Measurements from ENCODE around the gene PRPF8. TPM values are rescaled to one million over a fixed set of nuclear protein-coding genes. Genes with fewer than 3 reads are reported as not detected.

The PRPF8 gene
- total and polyA plus RNA-seq, 2 experiments from 2014 or later: 72.2 to 93.8 TPM

DNA sequence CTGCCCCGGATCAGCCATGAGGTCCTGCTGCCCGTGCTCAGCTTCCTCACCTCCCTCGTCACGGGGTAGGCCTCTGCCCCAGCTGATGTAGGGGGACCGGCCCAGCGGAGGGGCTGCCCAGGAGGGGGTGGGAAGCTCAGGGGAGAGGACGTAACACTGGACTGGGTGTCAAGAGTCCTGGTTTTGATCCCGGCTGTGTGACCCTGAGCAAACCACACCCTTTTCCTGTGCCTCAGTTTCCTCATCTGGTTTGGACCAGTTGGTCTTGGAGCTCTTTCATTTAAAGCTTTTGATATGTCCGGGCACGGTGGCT, 46.5 kb upstream of the PRPF8 start:
- peak overlapping the region; percentile 67 for H3K9ac ChIP-seq
- no peaks in the 10 kb centered on the region for H3K9me2 ChIP-seq (ENCODE audit: insufficient read depth)
- no peak for TF ChIP-seq EZH2 (IDR thresholded peaks at IDR 0.05; ENCODE audit: insufficient read depth, poor library complexity, severe bottlenecking)
- TF ChIP-seq EZH2phosphoT487 (IDR thresholded peaks at IDR 0.05; ENCODE audit: insufficient read depth, low read depth): no peak
- no peaks in the 10 kb centered on the region for H4K20me1 ChIP-seq (ENCODE audit: insufficient read depth)
- in situ Hi-C loops (cut with MboI): no loop called here
- DNase-seq: no peak
- H3K27me3 ChIP-seq (replicated peaks; ENCODE audit: insufficient read depth): no peaks in the 10 kb centered on the region
- 31 to 38% methylated on average over 10 of the region's 10 CpGs for WGBS, 2 experiments (ENCODE audit: low coverage in 1 of 2, low lambda C conversion rate in 2 of 2, missing lambda C conversion rate in 2 of 2)
- H3K4me1 ChIP-seq (ENCODE audit: insufficient read depth): peaks cover 11% of the 10 kb centered on the region; the same call in 1 of the 2 replicates
- H3K79me2 ChIP-seq (ENCODE audit: insufficient read depth): peaks cover 9% of the 10 kb centered on the region; the same call in 1 of the 2 replicates
- no peaks in the 10 kb centered on the region for H3K9me3 ChIP-seq (ENCODE audit: low read depth)
- H3K36me3 ChIP-seq (ENCODE audit: low read depth): no peaks in the 10 kb centered on the region
- no peak overlapping the region for H3K4me3 ChIP-seq
- no peak overlapping the region for H2AFZ ChIP-seq
- peak overlapping the region; percentile 10 for H3K4me2 ChIP-seq (ENCODE audit: unreplicated experiment)
- peaks cover 7% of the 10 kb centered on the region; the same call in 1 of the 2 replicates for H3F3A ChIP-seq (ENCODE audit: insufficient read depth)
- no peak overlapping the region for H3K27ac ChIP-seq

DNA sequence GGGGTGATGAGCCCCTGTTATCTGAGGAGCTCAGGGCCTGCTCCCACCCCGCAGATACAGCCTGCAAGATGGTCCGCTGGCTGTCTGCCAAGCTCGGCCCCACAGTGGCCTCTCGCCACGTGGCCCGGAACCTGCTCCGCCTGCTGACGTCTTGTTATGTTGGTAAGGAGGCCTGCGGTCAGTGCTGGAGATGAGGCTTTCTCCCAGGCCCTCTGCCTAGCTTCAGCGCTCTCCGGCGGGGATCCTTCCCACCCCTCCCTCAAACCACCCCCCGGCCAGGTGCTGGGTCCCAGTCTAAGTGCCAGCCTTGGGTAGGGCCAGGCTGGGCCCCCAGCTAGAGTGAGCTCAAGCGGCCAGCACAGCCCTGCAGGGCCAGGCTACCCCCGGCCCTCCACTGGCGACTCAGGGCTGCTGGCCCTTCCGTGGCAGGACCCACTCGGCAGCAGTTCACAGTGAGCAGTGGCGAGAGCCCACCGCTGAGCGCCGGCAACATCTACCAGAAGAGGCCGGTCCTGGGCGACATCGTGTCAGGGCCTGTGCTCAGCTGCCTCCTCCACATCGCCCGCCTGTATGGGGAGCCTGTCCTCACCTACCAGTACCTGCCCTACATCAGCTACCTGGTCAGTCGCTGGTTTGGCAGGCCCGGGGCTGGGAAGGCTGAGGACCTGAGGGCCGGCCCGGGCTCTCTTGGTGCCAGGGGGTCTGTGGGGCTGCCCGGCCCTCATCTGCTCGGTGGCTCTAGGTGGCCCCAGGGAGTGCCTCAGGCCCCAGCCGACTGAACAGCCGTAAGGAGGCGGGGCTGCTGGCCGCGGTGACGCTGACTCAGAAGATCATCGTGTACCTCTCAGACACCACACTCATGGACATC, 45.9 kb upstream of the PRPF8 start:
- Histone ChIP-seq H3K4me2 (ENCODE audit: unreplicated experiment) (peak overlapping the region; percentile 10), H3K4me1 (ENCODE audit: insufficient read depth) (peaks cover 10% of the 10 kb centered on the region; the same call in 1 of the 2 replicates), H3K27ac (peak overlapping the region; percentile 48), H4K20me1 (ENCODE audit: insufficient read depth) (no peaks in the 10 kb centered on the region), H2AFZ (no peak overlapping the region), H3K9ac (peak overlapping the region; percentile 67), H3K9me3 (ENCODE audit: low read depth) (no peaks in the 10 kb centered on the region), H3F3A (ENCODE audit: insufficient read depth) (peaks cover 7% of the 10 kb centered on the region; the same call in 1 of the 2 replicates), H3K9me2 (ENCODE audit: insufficient read depth) (no peaks in the 10 kb centered on the region), H3K27me3 (replicated peaks; ENCODE audit: insufficient read depth) (no peaks in the 10 kb centered on the region), H3K4me3 (no peak overlapping the region), H3K36me3 (ENCODE audit: low read depth) (no peaks in the 10 kb centered on the region), H3K79me2 (ENCODE audit: insufficient read depth) (peaks cover 15% of the 10 kb centered on the region)
- no peak for TF ChIP-seq EZH2phosphoT487 (IDR thresholded peaks at IDR 0.05; ENCODE audit: insufficient read depth, low read depth)
- TF ChIP-seq EZH2 (IDR thresholded peaks at IDR 0.05; ENCODE audit: insufficient read depth, poor library complexity, severe bottlenecking): no peak
- in situ Hi-C loops (cut with MboI): no loop called here
- DNase-seq: peak; percentile 93
- 52 to 57% methylated on average over 32 to 36 of the region's 40 CpGs for WGBS, 2 experiments (ENCODE audit: low coverage in 1 of 2, low lambda C conversion rate in 2 of 2, missing lambda C conversion rate in 2 of 2)

DNA sequence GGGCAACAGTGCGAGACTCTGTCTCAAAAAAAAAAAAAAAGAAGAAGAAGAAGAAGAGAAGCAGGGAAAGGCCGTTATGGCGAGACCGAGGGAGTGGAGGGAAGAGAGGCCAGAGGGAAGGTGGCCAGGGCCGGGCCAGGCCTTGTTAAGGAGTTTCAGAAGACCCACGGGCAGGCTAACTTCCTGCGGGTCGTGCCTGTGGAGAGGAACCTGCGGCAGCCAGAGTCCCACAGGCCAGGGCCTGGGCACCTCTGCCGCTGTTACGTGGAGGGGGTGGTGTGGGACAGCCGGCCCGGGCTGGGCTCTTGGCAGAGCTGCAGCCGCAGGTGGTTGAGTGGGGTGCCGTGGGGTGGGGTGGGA, 45.3 kb upstream of the PRPF8 start:
- Histone ChIP-seq H3F3A (ENCODE audit: insufficient read depth) (peaks cover 7% of the 10 kb centered on the region; the same call in 1 of the 2 replicates), H3K9ac (no peak overlapping the region), H3K9me2 (ENCODE audit: insufficient read depth) (no peaks in the 10 kb centered on the region), H3K4me1 (ENCODE audit: insufficient read depth) (peaks cover 10% of the 10 kb centered on the region; the same call in 1 of the 2 replicates), H3K27ac (no peak overlapping the region), H3K27me3 (replicated peaks; ENCODE audit: insufficient read depth) (no peaks in the 10 kb centered on the region), H3K79me2 (ENCODE audit: insufficient read depth) (peaks cover 21% of the 10 kb centered on the region), H2AFZ (no peak overlapping the region), H3K4me2 (ENCODE audit: unreplicated experiment) (no peak overlapping the region), H4K20me1 (ENCODE audit: insufficient read depth) (no peaks in the 10 kb centered on the region), H3K9me3 (ENCODE audit: low read depth) (no peaks in the 10 kb centered on the region), H3K4me3 (no peak overlapping the region), H3K36me3 (ENCODE audit: low read depth) (no peaks in the 10 kb centered on the region)
- TF ChIP-seq EZH2phosphoT487 (IDR thresholded peaks at IDR 0.05; ENCODE audit: insufficient read depth, low read depth) (no peak), EZH2 (IDR thresholded peaks at IDR 0.05; ENCODE audit: insufficient read depth, poor library complexity, severe bottlenecking) (no peak)
- no peak for DNase-seq
- WGBS, 2 experiments (ENCODE audit: low coverage in 1 of 2, low lambda C conversion rate in 2 of 2, missing lambda C conversion rate in 2 of 2): 52 to 54% methylated on average over 11 to 15 of the region's 15 CpGs
- in situ Hi-C loops (cut with MboI): loop anchor here (10.0 kb wide), 1 partner anchor 55 kb away; no protein-coding TSS in a partner anchor

DNA sequence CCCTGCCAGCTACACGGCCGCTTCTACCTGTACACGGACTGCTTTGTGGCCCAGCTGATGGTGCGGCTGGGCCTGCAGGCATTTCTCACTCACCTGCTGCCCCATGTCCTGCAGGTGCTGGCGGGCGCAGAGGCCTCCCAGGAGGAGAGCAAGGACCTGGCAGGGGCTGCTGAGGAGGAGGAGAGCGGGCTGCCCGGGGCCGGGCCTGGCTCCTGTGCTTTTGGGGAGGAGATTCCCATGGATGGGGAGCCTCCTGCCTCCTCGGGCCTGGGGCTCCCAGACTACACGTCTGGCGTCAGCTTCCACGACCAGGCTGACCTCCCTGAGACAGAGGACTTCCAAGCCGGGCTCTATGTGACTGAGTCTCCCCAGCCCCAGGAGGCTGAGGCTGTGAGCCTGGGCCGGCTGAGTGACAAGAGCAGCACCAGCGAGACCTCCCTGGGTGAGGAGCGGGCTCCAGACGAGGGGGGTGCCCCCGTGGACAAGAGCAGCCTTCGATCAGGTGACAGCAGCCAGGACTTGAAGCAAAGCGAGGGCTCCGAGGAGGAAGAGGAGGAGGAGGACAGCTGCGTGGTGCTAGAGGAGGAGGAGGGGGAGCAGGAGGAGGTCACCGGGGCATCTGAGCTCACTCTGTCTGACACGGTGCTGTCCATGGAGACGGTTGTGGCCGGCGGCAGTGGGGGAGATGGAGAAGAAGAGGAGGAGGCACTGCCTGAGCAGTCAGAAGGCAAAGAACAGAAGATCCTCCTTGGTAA, 43.4 kb upstream of the PRPF8 start:
- H3K4me2 ChIP-seq (ENCODE audit: unreplicated experiment): no peak overlapping the region
- no peak for TF ChIP-seq EZH2 (IDR thresholded peaks at IDR 0.05; ENCODE audit: insufficient read depth, poor library complexity, severe bottlenecking)
- TF ChIP-seq EZH2phosphoT487 (IDR thresholded peaks at IDR 0.05; ENCODE audit: insufficient read depth, low read depth): no peak
- peaks cover 22% of the 10 kb centered on the region for H3K79me2 ChIP-seq (ENCODE audit: insufficient read depth)
- H3K4me3 ChIP-seq: no peak overlapping the region
- H2AFZ ChIP-seq: no peak overlapping the region
- no peaks in the 10 kb centered on the region for H3K36me3 ChIP-seq (ENCODE audit: low read depth)
- in situ Hi-C loops (cut with MboI): loop anchor here (10.0 kb wide), 1 partner anchor 57 kb away; no protein-coding TSS in a partner anchor
- no peak for DNase-seq
- no peaks in the 10 kb centered on the region for H3K9me3 ChIP-seq (ENCODE audit: low read depth)
- no peak overlapping the region for H3K9ac ChIP-seq
- H3K9me2 ChIP-seq (ENCODE audit: insufficient read depth): no peaks in the 10 kb centered on the region
- peaks cover 10% of the 10 kb centered on the region; the same call in 1 of the 2 replicates for H3K4me1 ChIP-seq (ENCODE audit: insufficient read depth)
- H3F3A ChIP-seq (ENCODE audit: insufficient read depth): peaks cover 7% of the 10 kb centered on the region; the same call in 1 of the 2 replicates
- WGBS, 2 experiments (ENCODE audit: low coverage in 1 of 2, low lambda C conversion rate in 2 of 2, missing lambda C conversion rate in 2 of 2): 88 to 90% methylated on average over 25 to 28 of the region's 28 CpGs
- no peaks in the 10 kb centered on the region for H4K20me1 ChIP-seq (ENCODE audit: insufficient read depth)
- no peak overlapping the region for H3K27ac ChIP-seq
- H3K27me3 ChIP-seq (replicated peaks; ENCODE audit: insufficient read depth): no peaks in the 10 kb centered on the region

All from GM23248 (cell line).